GM04503 (cell line): ENCODE data around the gene ADGRG7.

ENCODE experiments used
- DNase-seq: peaks from one replicate; pipeline ENCODE4 v3.0.0-alpha.2; 2012; ENCODE audit warnings: low read depth

ADGRG7 gene

DNA sequence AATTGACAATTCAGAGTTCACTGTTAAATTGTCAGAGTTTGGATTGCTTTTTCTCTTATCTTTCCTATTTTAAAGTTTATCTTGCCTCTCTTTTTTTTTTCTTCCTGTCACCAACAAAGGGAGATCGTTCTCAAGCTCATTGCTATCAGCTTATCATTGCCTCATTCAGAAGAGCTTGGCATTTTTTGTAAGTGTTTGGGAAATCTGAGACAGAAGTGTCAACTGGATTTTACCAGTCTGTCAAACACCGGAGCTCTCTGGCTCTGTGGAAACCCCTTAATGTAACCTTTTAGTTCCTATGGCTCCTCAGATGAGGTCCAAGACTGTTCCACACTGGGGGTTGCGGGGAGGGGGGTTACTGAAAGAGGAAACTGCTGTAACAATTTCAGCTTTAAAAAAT is 89.3 kb downstream of the ADGRG7 start:
- no peak for DNase-seq

DNA sequence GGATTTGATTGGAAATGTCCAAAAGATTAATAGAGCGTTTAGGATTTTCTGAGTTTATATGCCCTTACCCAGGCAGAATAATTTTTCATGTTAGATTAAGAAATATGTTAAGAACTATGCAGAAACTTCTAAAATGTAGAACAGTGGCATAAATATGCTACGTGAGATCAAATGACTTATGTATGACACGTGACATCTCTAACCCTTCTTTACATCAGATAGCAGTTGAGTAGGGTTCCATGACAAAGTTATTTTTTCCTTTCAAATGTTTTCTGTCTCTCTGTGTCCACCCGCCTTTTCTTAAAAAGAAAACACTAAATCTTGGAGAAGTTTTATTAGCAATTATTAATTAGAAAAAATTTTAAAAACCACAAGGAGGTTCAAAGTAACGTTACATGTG is 91.3 kb downstream of the ADGRG7 start:
- DNase-seq = no peak

DNA sequence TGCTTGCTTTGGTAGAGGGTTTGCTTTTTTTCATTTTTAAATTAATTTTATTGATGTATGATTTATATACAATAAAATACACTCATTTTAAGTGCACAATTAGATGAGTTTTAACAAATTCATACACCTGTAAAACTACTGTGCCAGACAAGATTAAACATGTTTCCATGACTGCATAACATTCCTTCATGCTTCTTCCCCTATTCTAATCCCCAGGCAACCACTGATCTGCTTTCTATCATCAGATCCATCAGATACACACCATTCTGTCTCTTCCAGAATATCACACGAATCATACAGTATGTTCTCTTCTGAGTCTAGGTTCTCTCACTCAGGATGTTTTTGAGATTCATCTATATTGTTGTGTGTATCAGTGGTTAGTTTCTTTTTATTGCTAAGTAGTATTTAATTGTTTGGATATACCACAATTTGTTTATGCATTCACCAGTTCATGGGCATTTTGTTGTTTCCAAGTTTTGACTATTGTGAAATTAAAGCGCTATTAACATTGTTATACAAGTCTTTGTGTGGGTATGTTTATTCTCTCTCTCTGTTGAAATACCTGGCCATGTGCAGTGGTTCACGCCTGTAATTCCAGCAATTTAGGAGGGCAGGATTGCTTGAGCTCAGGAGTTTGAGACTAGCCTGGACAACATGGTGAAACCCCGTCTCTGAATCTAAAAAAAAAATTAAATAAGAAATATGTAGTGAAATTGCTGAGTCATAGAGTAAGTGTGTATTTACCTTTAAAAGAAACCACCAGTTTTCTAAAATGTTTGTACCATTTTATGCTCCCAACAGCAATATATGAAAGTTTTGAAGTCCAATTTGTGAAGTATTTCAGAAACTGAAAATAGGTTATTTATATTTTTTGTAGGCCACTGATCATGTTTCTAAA is 92.9 kb downstream of the ADGRG7 start:
- no peak for DNase-seq

DNA sequence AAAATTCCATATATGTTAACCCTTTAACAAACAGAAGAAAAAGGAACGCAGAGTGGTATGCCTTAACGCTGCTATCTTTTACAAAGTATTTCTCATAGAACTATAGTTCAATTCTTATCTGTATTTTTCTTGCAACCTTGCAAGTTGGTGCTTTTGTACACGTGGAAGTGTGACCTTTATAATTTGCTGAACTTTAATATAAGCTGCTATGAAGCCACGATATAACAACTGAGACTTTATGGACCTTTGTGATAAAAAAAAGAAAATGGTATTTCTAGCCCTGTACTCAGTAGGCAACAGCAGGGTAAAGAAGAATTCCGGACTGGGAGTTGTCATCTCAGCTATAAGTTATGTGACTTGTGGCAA is 93.6 kb downstream of the ADGRG7 start:
- no peak for DNase-seq

DNA sequence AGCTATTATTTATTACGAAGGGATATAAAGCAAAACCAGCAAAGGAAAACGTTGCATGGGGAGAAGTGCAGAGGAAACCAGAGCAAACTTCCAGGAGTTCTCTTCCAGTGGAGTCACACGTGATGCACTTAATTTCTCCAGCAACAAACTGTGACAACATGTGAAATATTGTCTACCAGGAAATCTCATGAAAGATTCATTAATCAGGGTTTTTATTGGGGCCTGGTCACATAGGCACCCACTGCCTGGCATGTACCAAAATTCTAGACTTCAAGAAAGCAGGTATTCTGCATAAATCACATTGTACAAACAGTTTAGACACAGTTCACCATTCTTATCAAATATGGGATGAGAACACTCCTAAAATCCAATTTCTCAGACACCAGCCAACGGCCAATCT is 94.5 kb downstream of the ADGRG7 start:
- DNase-seq = no peak

DNA sequence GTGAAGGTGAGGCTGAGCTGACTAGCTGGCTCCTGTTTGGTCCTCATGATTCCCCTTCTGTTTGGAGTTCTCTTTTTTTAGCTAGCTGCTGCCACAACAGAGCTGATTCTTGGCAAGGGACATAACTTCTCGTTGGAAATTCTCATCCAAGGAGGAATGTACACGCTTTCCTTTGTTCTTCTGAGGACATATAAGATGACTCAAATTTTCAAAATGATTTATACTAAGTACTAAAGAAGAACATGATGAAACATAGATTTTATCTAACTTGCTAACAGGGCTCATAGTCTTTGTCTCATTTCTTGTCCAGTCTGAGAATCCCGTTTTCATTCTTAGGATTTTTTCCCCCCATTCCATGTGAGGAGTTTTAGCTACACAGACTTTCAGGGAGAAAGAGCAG is 97.0 kb downstream of the ADGRG7 start:
- peak; percentile 39 for DNase-seq

DNA sequence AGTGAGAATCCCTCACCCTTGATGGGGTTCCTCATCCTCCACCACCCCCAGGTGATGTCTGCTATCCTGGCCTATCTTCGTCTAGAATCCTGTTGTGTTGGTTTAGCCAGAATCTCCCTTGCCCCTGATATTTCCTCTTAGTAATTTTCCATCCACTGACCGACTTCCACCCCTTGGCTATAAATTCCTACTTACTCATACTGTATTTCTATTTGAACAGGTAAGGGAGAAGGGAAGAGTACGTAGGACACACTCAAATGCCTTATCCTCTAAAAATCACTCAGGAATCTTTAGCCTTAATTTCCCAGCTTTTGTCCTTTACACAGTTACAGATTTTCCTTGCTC is 99.2 kb downstream of the ADGRG7 start:
- DNase-seq = no peak

DNA sequence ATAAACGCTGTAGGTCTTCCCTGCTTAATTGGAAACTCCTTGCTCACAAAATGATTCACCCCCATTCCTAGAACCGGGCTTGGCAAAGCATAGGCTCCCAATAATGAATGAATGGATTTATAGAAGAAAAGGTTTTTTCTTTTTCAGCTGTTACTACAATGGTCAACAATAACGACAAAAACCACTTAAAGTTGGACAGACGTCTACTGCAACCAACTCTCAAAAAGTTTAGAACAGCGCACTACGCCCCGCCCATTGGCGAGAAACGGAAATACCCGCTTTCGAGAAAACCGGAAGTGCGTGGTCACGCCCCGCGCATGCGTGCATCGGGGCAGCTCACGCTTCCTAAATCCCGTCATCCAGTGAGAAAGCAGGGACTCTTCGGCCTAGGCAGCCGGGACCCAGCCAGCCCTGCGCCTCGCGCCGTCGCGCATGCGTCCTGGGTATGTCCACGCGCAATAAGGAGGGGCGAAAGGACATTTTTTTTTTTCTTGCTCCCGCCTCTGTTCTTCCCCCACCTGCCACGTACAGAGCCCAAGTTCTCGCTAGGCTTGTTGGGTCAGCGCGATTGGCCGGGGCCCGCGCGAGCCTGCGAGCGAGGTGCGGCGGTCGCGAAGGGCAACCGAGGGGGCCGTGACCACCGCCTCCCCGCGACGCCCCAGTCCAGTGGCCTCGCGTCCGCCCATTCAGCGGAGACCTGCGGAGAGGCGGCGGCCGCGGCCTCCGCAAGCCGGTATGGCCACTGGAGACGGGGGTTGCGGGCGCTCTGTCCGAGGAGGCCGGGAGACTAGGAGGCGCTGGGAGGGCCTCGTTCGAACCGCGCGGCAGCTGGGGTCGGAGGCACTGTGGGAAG is 99.8 kb downstream of the ADGRG7 start, which contains the start of gene TFG:
Gene TFG (plus strand): TSS at position 506 of the 853 bp plus-strand sequence. CDS start 4,192 bp downstream, outside the sequence.
- DNase-seq = peak; percentile 95

DNA sequence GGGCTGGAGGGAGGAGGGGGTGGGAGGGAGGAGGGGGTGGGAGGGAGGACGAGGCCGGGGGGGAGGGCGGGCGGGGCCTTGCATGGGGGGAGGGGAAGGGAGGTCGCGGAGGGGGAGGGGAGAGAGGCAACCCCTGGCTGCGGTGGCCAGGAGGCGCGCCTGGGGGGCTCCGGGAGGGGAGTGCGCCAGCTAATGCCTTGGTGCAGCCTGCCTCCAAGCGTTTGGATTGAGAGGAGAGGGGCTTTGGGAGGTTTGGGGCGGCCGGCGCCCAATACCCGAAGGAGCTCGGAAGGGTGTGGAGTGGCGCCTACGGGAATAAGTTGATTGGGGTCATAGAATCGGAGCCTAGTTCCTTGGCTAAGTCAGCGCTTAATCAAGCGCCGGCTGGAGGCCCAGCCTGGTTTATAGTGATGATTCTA is 100.5 kb downstream of the ADGRG7 start:
- no peak for DNase-seq

DNA sequence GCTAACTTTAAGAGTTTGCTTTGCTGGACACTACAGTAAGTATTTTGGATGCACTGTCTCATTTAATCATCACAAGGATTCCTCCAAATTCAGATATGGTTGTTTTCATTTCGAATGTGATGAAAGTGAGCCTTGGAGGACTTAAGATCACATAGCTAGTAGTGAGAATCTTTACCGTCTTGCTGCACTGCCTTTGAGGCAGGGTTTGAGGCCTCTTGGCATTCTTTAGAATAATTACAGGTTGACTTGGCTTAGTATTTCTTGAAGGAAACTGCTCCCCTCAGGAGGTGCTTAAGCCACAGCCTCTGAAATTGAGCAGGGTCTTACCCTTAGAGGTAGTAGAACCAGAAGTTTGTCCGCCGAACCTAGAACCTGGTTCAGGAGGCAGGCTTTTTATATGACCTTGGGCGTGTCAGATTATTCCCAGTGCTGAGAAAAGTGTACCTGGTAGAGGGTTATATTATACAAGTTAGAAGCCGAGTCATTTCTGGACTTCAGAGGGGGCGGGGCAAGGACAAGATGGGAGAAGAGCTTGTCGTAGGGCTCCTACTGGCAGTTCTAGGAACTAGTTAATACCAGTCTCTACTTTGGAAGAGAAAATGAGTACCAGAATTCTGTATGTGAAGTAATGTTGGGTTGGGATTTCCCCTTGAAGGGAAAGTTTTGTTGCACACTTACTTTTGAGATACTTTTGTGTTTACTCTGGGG is 101.0 kb downstream of the ADGRG7 start:
- peak; percentile 15 for DNase-seq

DNA sequence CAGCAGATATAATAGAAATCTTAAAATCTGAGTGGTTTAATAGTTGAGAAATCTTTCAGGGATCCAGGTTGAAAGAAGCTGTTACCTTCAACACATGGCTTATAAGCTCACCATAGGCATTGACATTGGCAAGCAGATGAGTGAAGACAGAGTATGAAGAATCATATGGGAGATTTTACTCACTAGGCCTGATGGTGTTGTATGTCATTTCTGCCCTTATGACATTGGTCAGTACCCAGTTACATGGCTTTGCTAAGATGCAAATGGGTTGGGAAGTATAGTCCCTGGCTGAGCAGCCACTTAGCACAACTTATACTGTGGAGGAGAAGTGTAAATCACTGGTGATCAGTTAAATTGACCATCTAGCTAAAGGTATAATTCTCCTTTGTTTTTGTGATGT is 105.8 kb downstream of the ADGRG7 start:
- DNase-seq = no peak

DNA sequence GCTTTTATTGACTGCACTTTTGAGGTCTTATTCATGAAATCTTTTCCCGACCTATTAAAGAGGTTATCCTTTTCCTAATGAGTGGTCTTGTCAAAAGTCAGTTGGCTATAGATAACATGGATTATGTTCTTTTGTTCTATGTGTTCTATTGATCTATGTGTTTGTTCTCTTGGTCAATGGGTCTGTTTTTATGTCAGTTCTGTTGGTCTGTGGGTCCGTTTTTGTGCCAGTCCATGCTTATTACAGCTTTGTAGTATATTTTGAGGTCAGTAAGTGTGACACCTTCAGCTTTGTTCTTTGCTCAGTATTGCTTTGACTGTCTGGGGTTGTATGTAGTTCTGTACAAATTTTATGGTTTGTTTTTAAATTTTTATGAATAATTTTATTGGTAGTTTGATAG is 107.7 kb downstream of the ADGRG7 start:
- no peak for DNase-seq

DNA sequence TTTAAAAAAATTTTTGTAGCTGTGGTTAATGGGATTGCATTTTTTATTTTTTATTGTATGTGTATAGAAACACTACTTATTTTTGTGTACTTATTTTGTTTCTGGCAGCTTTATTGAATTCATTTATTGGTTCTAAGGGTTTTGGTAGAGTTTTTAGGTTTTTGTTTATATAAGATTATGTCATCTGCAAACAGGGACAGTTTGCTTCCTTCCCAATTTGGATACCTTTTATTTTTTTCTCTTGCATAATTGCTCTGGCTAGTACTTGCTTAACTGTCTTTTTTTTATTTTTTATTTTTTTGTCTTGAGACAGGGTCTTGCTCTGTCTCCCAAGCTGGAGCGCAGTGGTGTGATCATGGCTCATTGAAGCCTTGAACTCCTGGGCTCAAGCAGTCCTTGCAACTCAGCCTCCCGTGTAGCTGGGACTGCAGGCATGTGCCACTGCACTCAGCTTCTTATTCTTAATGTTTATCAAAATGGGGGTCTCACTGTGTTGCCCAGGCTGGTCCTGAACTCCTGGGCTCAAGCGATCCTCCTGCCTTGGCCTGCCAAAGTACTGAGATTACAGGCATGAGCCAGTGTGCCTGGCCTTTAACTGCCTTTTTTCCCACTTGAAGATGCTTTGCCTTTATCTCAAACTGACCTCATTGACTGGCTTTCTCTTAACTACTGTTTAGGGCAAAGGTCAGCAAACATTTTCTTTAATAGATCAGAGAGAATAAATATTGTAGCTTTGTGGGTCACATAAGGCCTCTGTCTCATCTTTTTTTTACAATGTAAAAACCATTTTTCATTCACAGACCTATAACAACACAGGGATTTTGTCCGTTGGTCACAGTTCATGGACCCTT is 108.5 kb downstream of the ADGRG7 start:
- DNase-seq = no peak

DNA sequence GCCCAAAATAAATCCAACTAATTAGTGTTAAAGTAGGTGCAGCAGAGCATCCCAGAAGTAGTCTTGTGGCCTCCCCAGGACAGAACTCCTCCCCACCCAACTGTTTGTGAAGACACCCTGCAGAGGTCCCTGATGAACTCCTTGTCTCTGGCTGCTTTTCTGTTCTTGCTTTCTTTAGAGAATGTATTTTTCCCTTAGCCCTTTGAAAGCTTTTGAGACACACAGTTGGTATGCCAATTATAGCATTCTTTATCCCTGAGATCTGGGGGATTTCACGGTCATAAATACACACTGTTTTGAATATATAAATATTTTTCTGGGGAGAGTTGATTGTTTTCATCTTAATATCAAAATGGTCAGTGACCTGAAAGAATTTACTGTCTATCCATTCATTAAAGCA is 109.7 kb downstream of the ADGRG7 start:
- peak; percentile 27 for DNase-seq

DNA sequence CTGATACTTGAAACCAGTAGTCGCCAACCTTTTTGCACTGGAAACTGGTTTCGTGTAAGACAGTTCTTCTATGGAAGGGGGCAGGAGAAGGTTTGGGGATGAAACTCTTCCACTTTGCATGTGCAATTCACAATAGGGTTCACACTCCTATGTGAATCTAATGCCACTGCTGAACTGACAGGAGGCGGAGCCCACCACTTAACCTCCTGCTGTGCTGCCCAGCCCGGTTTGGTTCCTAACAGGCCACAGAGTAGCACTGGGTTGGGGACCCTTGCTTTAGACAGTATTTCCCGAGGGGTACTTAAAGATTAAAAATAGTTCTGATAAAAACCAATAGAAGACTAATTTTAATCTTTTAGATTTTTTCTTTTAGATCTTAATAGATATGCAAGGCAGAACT is 111.0 kb downstream of the ADGRG7 start:
- no peak for DNase-seq

DNA sequence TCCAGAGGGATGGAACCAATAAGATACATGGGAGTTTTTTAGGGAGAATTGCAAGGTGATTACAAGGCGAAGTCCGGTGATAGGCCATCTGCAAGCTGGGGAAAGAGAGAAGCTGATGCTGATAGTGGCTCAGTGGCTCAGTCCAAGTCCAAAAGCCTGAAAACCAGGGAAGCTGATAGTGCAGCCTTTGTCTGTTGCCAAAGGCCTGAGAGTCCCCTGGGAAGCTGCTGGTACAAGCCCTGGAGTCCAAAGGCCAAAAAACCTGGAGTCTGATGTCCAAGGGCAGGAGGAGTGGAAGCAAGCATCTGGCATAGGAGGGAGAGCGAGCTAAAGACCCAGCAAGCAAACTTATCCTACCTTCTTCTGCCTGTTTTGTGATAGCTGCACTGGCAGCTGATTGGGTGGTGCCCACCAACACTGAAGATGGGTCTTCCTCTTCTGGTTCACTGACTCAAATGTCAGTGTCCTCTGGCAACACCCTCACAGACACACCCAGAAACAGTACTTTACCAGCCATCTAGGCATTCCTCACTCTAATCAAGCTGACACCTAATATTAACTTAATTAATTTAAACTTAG is 116.6 kb downstream of the ADGRG7 start:
- DNase-seq = no peak

DNA sequence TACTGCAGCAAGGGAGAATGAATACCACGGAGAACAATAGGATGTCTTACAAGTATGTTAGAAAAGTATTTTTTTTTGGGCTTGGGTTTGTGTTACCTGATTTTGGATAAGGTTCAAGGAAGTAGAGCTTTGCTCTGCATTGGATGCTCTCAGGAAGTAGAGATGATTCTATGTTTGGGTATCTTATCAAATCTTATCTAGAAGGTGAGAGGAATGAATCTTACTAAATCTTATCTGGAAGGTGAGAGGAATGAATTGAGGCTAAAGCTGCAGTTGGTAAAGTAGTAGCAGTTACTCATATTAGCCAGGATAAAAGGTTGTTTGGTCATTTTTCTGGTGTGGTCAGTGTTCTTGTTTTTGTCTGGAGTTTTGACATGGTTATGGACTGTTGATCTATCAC is 117.3 kb downstream of the ADGRG7 start:
- DNase-seq = no peak

DNA sequence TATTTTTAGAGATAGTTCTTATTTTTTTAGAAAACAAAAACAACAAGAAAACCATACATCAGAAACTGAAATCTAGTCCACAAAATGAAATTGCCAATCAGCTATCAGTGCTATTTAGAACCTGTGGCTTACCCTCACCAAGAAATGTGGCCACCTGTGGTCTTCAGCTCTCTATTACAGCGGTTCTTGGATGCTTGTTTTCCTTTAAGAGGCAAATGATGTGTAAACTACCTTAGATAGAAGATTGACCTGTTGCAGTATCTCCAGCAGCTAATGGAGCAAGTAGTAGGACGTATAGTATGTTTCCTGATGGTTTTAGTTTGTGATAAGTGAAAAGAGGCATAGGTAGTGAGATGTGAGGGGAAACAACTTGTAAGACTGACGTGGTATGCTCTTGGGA is 121.1 kb downstream of the ADGRG7 start:
- no peak for DNase-seq

DNA sequence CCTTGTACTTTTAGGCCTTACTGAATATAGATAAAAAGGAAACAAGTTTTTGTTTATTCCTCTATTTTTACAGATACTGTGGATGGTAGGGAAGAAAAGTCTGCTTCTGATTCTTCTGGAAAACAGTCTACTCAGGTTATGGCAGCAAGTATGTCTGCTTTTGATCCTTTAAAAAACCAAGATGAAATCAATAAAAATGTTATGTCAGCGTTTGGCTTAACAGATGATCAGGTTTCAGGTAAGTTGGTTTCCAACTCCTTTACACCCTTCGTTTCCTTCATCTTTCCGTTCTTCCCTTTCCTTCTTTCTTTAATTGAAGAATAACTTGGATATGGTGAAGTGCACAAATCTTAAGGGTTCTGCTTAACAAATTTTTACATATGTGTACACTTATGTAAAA is 123.0 kb downstream of the ADGRG7 start:
- no peak for DNase-seq

DNA sequence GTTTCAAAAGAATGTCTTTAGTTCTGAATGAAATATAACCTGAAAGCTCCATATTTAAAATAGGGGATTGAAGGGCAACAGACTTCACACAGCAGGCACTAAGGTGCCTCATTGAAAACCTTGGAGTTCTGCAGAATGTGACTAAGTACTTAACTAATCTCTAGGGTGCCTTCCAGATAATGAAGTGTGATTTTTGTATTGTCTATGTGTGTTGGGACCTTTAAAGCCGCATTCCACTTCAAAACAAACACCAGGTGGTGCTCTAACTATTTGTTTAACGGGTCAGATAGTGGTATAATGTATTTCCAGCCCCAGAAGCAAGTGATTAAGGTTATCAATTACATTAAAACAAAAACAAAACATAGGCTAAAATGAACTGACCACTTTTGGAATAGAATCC is 127.9 kb downstream of the ADGRG7 start:
- no peak for DNase-seq

DNA sequence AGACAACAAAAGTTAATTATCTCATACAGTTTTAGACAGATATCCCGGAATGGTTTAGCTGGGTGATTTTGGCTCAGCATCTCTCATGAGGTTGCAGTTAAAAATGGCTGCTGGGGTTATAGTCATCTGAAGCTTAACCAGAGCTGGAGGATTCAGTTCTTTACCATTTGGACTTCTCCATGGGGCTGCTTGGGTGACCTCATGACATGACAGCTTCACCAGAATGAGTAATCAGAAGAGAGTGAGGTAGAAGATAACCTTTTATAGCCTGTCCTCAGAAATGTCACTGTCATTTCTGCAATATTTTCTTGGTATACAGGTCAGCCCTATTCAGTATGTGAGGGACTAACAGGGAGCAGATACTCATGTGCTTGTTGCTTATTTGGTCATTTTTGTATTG is 130.8 kb downstream of the ADGRG7 start:
- DNase-seq = no peak
